ENCODE data around the gene CHN2.

DNA sequence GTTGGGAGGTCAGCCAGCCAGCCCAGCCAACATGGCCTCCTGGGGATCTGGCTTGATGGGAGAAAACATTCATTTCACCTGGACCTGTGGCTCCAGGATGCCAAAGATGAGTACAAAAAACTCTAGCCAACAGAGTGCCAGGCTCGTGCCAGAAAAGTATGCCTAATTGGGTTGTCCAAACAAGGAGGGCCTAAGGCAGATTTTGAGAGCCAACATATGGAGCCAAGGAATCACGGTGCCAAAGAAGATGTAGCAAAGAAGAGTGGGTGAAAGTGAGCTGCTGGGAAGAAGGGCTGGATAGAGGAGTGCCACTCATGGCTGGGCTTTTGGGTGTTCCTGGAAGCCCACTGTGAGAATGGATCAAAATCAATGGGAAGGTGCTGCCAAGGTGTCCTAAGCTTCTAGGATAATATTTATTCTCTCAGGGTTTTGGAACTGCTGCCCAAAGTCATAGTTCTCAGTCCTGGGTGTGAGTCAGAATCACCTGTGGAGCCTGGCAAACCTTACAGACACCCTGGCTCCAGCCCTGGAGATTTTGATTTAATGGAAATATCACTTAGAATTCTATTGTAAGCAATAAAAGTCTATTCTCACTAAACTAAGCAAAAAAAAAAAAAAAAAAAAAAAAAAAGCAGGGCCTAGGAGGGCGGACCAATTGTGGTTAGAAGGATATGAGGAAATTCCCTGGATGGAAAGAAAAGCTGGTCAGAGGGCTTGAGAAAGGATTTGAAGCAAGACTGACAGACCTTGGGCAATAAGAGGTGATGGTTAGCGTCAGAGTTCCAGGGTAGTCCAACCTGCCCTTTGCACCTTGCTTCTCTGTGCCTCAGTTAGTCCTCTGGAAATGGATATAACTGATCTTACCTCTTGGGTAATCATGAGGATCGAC lies 186.9 kb downstream of the CHN2 start:
- TF ChIP-seq POLR2AphosphoS5 (IDR thresholded peaks at IDR 0.05; ENCODE audit: low read depth, low read length) (no peak), RXRA (IDR thresholded peaks at IDR 0.05; ENCODE audit: borderline replicate concordance, low read depth) (no peak), TAF1 (IDR thresholded peaks at IDR 0.05; ENCODE audit: borderline replicate concordance, low read depth, low read length) (no peak)
- TF ChIP-seq, protein P1, sequence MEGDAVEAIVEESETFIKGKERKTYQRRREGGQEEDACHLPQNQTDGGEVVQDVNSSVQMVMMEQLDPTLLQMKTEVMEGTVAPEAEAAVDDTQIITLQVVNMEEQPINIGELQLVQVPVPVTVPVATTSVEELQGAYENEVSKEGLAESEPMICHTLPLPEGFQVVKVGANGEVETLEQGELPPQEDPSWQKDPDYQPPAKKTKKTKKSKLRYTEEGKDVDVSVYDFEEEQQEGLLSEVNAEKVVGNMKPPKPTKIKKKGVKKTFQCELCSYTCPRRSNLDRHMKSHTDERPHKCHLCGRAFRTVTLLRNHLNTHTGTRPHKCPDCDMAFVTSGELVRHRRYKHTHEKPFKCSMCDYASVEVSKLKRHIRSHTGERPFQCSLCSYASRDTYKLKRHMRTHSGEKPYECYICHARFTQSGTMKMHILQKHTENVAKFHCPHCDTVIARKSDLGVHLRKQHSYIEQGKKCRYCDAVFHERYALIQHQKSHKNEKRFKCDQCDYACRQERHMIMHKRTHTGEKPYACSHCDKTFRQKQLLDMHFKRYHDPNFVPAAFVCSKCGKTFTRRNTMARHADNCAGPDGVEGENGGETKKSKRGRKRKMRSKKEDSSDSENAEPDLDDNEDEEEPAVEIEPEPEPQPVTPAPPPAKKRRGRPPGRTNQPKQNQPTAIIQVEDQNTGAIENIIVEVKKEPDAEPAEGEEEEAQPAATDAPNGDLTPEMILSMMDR (IDR thresholded peaks at IDR 0.05) = no peak
- TF ChIP-seq, protein P2, sequence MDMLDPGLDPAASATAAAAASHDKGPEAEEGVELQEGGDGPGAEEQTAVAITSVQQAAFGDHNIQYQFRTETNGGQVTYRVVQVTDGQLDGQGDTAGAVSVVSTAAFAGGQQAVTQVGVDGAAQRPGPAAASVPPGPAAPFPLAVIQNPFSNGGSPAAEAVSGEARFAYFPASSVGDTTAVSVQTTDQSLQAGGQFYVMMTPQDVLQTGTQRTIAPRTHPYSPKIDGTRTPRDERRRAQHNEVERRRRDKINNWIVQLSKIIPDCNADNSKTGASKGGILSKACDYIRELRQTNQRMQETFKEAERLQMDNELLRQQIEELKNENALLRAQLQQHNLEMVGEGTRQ (IDR thresholded peaks at IDR 0.05; ENCODE audit: borderline replicate concordance, low read depth, low read length) = no peak
